Measurements from ENCODE around the gene TENM4.

DNA sequence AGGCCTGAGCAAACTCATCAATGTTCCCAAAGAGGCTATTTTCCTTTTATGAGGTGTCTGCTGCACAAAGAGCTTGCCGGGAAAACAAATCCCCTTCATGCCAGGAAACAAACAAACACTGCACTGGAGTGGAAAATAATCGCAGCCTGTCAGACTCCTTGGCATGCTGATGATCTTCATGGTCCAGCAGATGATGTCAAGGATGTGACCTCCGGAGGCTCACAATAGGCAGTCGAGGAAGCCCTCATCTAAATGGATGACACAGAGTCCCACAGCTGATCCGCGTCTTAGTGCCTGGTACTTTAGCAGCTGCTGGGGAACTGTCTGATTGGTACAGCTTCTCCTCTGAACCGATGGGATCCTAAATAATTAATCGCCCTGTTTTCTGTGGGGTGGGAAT is 187.6 kb downstream of the TENM4 start:
- TF ChIP-seq, protein P1, sequence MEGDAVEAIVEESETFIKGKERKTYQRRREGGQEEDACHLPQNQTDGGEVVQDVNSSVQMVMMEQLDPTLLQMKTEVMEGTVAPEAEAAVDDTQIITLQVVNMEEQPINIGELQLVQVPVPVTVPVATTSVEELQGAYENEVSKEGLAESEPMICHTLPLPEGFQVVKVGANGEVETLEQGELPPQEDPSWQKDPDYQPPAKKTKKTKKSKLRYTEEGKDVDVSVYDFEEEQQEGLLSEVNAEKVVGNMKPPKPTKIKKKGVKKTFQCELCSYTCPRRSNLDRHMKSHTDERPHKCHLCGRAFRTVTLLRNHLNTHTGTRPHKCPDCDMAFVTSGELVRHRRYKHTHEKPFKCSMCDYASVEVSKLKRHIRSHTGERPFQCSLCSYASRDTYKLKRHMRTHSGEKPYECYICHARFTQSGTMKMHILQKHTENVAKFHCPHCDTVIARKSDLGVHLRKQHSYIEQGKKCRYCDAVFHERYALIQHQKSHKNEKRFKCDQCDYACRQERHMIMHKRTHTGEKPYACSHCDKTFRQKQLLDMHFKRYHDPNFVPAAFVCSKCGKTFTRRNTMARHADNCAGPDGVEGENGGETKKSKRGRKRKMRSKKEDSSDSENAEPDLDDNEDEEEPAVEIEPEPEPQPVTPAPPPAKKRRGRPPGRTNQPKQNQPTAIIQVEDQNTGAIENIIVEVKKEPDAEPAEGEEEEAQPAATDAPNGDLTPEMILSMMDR (IDR thresholded peaks at IDR 0.05) = no peak
- no peak for TF ChIP-seq POLR2AphosphoS5 (IDR thresholded peaks at IDR 0.05; ENCODE audit: low read depth, low read length)
- TF ChIP-seq, protein P2, sequence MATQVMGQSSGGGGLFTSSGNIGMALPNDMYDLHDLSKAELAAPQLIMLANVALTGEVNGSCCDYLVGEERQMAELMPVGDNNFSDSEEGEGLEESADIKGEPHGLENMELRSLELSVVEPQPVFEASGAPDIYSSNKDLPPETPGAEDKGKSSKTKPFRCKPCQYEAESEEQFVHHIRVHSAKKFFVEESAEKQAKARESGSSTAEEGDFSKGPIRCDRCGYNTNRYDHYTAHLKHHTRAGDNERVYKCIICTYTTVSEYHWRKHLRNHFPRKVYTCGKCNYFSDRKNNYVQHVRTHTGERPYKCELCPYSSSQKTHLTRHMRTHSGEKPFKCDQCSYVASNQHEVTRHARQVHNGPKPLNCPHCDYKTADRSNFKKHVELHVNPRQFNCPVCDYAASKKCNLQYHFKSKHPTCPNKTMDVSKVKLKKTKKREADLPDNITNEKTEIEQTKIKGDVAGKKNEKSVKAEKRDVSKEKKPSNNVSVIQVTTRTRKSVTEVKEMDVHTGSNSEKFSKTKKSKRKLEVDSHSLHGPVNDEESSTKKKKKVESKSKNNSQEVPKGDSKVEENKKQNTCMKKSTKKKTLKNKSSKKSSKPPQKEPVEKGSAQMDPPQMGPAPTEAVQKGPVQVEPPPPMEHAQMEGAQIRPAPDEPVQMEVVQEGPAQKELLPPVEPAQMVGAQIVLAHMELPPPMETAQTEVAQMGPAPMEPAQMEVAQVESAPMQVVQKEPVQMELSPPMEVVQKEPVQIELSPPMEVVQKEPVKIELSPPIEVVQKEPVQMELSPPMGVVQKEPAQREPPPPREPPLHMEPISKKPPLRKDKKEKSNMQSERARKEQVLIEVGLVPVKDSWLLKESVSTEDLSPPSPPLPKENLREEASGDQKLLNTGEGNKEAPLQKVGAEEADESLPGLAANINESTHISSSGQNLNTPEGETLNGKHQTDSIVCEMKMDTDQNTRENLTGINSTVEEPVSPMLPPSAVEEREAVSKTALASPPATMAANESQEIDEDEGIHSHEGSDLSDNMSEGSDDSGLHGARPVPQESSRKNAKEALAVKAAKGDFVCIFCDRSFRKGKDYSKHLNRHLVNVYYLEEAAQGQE (IDR thresholded peaks at IDR 0.05; ENCODE audit: insufficient read depth in 1 of 2, low read depth in 2 of 2, low read length in 1 of 2) = no peak
